Skeletal muscle cell (primary cell): ENCODE measurements around the gene ZBTB8A.
A peak's percentile ranks its signal among the peaks of the same experiment; 100 is the strongest.
"Not testable (repeated sequence)": the region's sequence is repeated elsewhere in the genome, so short reads cannot be mapped to it uniquely, and the experiment has no call there.

Experiments
- DNase-seq: peaks from one replicate; pipeline ENCODE4 v3.0.0-alpha.2; 2010; ENCODE audit warnings: low read depth
- H3K4me3 ChIP-seq: 2 replicates; pipeline ENCODE4 v1.5.1; 2011; ENCODE audit warnings: low read depth, mild to moderate bottlenecking, control low read depth, low read length, moderate library complexity

ZBTB8A gene

DNA sequence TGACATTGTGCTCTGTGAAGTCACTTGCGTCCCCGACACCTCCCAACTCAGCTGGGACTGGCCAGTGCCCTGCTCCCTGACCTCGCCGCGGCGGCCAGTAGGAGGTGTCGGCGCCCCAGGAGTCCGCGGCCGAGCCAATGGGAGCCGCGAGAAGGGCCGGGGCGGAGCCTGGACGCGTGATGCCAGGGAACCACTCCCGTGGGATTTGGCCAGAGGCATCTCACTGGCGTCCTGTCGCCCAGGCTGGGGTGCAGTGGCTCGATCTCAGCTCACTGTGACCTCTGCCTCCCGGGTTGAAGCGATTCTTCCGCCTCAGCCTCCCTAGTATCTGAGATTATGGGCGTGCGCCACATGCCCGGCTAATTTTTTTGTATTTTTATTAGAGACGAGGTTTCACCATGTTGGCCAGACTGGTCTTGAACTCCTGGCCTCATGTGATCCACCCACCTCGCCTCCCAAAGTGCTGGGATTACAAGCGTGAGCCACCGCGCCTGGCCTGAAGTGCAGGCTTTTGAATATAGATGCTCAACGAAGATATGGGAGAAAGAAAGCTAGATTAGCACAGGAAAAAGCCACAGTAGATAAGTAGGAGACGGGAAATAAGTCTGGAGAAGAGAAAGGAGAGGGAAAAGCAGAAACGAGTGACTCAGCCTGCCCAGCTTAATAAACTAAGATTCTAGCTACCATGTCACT is 73.1 kb downstream of the ZBTB8A start:
- H3K4me3 ChIP-seq: peak overlapping the region; percentile 47
- DNase-seq: no peak

- no peak for DNase-seq
- no peak overlapping the region for H3K4me3 ChIP-seq
These were observed 74.2 kb downstream of the ZBTB8A start for GRCh38 chr1:32613472-32613871.

GRCh38 chr1:32618673-32619221 is 79.5 kb downstream of the ZBTB8A start:
- DNase-seq: no peak

DNA sequence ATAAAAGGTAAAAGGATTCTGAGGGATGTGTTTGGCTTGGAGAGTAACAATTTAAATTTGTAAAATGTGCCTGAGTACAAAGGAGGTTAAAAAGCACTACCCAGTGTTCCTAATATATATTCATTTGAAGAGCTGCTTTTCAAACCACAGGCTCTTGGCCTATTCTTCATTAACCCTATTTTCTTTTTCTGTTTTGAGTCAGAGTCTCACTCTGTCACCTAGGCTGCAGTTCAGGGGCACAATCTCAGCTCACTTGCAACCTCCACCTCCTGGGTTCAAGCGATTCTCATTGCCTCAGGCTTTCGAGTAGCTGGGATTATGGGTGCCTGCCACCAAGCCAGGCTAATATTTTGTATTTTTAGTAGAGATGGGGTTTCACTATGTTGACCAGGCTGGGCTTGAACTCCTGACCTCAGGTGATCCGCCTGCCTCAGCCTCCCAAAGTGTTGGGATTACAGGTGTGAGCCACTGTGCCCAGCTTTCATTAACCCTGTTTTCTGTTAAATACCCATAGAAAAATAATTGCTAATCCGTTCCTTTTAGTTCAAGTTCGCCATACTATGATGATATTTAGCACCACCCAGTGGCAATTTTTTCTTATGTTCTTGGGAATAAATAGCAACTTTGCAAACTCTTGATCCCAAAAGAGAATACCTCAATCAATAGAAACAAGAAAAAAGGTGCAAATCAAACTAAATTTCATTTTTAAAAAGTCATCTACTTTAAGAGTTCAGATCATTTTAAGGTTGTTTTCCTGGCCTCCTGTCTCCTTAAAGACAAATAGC is 80.7 kb downstream of the ZBTB8A start:
- no peak for DNase-seq
- no peak overlapping the region for H3K4me3 ChIP-seq

More at GRCh38 chr1:32618673-32619221, 79.5 kb downstream of the ZBTB8A start:
- no peak overlapping the region for H3K4me3 ChIP-seq

- no peak overlapping the region for H3K4me3 ChIP-seq
- no peak for DNase-seq
These were observed 83.0 kb downstream of the ZBTB8A start for GRCh38 chr1:32622205-32622604.

GRCh38 chr1:32622806-32623681 is 83.8 kb downstream of the ZBTB8A start:
- no peak overlapping the region for H3K4me3 ChIP-seq
- no peak for DNase-seq

DNA sequence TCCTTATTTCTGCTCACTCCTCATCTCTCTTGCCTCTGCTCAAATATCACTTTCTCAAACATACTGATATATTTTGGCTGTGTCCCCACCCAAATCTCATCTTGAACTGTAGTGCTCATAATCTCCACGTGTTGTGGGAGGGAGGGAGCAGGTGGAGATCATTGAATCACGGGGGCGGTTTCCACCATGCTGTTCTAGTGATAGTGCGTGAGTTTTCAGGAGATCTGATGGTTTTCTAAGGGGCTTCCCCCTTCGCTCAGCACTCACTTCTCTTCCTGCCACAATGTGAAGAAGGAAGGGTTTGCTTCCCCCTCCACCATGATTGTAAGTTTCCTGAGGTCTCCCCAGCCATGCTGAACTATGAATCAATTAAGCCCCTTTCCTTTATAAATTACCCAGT is 84.5 kb downstream of the ZBTB8A start:
- H3K4me3 ChIP-seq: no peak overlapping the region
- no peak for DNase-seq

- no peak for DNase-seq
- H3K4me3 ChIP-seq: no peak overlapping the region
These were observed 86.9 kb downstream of the ZBTB8A start for GRCh38 chr1:32626176-32626575.

DNA sequence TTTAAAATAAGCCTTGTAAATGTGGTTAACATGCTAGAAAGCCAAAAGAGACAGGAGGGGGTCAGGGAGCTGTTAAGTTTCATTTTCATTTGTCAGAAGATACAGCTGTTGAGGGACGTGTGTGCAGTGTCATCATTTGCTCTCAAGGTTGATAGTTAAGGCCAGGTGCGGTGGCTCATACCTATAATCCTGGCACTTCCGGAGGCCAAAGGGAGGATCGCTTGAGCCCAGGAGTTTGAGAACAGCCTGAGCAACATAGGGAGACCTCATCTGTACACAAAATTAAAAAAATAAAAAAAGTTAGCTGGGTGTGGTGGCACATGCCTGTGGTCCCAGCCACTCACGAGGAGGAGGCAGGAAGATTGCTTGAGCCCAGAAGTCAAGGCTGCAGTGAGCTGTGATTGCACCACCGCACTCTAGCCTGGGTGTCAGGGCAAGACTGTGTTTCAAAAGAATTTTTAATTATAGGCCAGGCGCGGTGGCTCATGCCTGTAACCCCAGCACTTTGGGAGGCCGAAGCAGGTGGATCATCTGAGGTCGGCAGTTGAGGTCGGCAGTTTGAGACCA is 88.5 kb downstream of the ZBTB8A start:
- DNase-seq: no peak

GRCh38 chr1:32630173-32630572 is 90.9 kb downstream of the ZBTB8A start:
- H3K4me3 ChIP-seq, DNase-seq: not testable (repeated sequence)

More for the DNA sequence above, 88.5 kb downstream of the ZBTB8A start:
- H3K4me3 ChIP-seq: no peak overlapping the region

- no peak for DNase-seq
- no peak overlapping the region for H3K4me3 ChIP-seq
These were observed 93.6 kb downstream of the ZBTB8A start for GRCh38 chr1:32632829-32633228.

DNA sequence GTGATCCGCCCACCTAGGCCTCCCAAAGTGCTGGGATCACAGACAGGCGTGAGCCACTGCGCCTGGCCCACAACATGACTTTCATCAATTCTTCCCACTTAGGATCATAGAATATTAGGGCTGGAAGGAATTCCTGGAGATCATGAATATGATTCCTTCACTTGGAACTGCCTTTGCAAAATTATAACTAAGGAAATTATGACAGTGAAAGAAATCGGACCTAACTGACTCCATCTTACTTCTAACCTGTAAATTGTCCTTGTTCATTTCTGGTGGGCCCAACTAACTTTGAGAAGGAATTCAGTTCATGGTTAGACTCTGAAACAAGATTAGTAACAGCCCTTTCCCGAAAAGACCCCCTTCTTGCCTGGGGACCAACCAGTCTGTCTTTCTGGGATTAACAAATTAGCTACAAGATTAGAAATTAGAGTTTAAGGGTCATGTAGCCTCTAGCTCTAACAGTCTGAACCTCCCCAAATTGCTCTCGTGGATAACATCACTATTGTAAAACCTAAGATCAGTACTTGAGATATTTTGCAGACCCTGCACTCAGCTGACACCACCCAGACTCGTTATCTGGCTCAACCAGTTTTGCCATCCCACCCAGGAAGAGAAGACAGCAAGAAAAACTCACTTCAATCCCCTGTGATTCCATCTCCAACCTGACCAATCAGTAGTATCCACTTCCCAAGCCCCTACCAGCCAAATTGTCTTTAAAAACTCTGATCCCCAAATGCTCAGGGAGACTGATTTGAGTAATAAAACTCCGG is 96.5 kb downstream of the ZBTB8A start:
- no peak overlapping the region for H3K4me3 ChIP-seq
- no peak for DNase-seq

DNA sequence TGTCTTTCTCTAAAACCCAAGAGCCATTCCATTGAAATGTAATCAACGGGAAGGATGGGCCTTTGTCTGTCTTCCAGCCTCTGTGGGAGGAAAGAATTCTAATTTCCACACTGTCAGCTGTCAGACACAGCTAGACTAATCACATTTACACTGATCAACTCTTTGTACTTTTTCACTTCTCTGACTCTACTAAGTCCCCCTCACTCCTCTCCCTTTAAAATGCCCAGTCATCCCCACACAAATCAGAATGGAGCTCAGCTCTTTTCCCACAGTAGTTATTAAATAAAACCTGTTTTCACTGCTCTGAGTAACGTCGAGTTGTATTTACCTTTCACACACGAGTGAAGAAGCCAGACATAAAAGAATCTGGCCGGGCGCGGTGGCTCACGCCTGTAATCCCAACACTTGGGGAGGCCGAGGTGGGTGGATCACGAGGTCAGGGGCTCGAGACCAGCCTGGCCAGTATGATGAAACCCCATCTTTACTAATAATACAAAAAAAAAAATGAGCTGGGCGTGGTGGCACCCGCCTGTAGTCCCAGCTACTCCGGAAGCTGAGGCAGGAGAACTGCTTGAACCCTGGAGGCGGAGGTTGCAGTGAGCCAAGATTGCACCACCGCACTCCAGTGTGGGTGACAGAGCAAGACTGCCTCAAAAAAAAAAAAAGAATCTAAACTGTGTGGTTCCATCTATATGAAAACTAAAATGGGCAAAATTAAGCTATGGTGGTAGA is 97.9 kb downstream of the ZBTB8A start:
- H3K4me3 ChIP-seq: no peak overlapping the region
- DNase-seq: no peak

- no peak overlapping the region for H3K4me3 ChIP-seq
- no peak for DNase-seq
These were observed 100.4 kb downstream of the ZBTB8A start for GRCh38 chr1:32639489-32640075.

- not testable (repeated sequence) for DNase-seq, H3K4me3 ChIP-seq
These were observed 103.1 kb downstream of the ZBTB8A start for GRCh38 chr1:32642292-32642827.

GRCh38 chr1:32644426-32644825 is 105.2 kb downstream of the ZBTB8A start:
- no peak for DNase-seq
- H3K4me3 ChIP-seq: no peak overlapping the region

DNA sequence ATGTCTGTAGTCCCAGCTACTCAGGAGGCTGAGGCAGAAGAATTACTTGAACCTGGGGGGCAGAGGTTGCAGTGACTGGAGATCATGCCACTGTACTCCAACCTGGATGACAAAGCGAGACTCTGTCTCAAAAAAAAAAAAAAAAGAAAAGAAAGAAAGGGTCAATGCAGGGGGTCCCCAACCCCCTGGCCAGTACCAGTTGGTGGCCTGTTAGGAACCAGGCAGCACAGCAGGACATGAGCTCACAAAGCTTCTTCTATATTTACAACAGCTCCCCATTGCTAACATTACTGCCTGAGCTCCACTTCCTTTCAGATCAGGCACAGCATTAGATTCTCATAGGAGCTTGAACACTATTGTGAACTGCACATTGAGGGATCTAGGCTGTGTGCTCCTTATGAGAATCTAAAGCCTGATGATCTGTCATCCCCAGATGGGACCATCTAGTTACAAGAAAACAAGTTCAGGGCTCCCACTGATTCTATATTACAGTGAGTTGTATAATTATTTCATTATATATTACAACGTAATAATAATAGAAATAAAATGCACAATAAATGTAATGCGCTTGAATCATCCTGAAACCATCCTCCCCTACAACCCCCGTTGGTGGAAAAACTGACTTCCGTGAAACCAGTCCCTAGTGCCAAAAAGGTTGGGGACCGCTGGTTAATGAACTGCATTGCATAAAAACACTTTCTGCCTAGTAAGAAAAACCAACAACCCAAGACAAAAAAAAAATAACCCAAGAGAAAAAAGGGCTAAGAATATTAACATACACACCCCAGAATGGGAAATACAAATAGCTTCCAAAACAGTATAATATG is 108.3 kb downstream of the ZBTB8A start:
- H3K4me3 ChIP-seq: no peak overlapping the region
- DNase-seq: no peak
